Liver (tissue), 3 donors: ENCODE data around the gene ROR1.

Experiments
- EGR1 ChIP-seq, 2 donors: IDR thresholded peaks; 2 replicates each; pipeline ENCODE4 v1.6.1; 2016 to 2018; ENCODE audit warnings: antibody characterized with exemption in 2 of 2, low read depth in 2 of 2
- JUND ChIP-seq, 2 donors: IDR thresholded peaks; 2 replicates each; pipeline ENCODE4 v1.6.1; 2016; ENCODE audit warnings: antibody characterized with exemption in 2 of 2
- SP1 ChIP-seq: IDR thresholded peaks from 2 replicates; pipeline ENCODE4 v1.6.1; 2018; ENCODE audit warnings: antibody characterized with exemption, mild to moderate bottlenecking
- TAF1 ChIP-seq: conservative IDR thresholded peaks from 2 replicates; pipeline ENCODE4 v1.6.1; 2016; ENCODE audit warnings: antibody characterized with exemption, mild to moderate bottlenecking
- TF ChIP-seq, protein P1 (sequence below): fragments of 150-350 bp; IDR thresholded peaks from 2 replicates; pipeline ENCODE4 v1.5.1; 2017; ENCODE audit warnings: improper control_type of control experiment, low read depth, low read length; ENCODE audit not compliant: missing input control
- TF ChIP-seq, protein P2 (sequence below): IDR thresholded peaks from 2 replicates; pipeline ENCODE4 v1.6.1; 2016; ENCODE audit warnings: antibody characterized with exemption, mild to moderate bottlenecking
- TF ChIP-seq, protein P3 (sequence below): IDR thresholded peaks from 2 replicates; pipeline ENCODE4 v1.6.1; 2016; ENCODE audit warnings: antibody characterized with exemption
- TF ChIP-seq, protein P4 (sequence below): IDR thresholded peaks from 2 replicates; pipeline ENCODE4 v1.6.1; 2016; ENCODE audit warnings: antibody characterized with exemption
- donor health status: healthy.
- donor health status: healthy.

DNA sequence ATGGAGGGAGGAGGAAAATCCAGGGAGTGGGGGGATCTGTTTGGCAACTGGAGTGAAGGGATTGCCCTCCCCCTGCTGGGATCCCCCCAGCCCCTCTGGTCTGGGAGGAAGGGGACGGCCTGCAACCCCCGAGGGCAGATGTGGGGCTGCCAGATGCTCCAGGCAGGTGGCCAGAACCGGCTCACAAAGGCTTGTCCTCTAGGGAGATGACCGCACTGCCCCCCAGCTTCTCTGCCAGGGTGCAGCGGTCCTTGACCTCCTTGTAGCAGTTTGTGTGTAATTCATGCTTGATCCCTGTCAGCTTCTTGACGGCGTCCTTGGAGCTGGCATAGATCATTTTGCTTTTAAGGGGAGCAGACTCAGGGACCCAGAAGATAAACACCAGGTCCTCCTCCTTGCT is 69.2 kb downstream of the ROR1 start:
- TF ChIP-seq JUND (IDR thresholded peaks at IDR 0.05) (no peak), EGR1 (IDR thresholded peaks at IDR 0.05; ENCODE audit: low read depth in 2 of 2) (no peak), SP1 (no peak), TAF1 (no peak)
- TF ChIP-seq, protein P1, sequence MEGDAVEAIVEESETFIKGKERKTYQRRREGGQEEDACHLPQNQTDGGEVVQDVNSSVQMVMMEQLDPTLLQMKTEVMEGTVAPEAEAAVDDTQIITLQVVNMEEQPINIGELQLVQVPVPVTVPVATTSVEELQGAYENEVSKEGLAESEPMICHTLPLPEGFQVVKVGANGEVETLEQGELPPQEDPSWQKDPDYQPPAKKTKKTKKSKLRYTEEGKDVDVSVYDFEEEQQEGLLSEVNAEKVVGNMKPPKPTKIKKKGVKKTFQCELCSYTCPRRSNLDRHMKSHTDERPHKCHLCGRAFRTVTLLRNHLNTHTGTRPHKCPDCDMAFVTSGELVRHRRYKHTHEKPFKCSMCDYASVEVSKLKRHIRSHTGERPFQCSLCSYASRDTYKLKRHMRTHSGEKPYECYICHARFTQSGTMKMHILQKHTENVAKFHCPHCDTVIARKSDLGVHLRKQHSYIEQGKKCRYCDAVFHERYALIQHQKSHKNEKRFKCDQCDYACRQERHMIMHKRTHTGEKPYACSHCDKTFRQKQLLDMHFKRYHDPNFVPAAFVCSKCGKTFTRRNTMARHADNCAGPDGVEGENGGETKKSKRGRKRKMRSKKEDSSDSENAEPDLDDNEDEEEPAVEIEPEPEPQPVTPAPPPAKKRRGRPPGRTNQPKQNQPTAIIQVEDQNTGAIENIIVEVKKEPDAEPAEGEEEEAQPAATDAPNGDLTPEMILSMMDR = no peak
- TF ChIP-seq, protein P2, sequence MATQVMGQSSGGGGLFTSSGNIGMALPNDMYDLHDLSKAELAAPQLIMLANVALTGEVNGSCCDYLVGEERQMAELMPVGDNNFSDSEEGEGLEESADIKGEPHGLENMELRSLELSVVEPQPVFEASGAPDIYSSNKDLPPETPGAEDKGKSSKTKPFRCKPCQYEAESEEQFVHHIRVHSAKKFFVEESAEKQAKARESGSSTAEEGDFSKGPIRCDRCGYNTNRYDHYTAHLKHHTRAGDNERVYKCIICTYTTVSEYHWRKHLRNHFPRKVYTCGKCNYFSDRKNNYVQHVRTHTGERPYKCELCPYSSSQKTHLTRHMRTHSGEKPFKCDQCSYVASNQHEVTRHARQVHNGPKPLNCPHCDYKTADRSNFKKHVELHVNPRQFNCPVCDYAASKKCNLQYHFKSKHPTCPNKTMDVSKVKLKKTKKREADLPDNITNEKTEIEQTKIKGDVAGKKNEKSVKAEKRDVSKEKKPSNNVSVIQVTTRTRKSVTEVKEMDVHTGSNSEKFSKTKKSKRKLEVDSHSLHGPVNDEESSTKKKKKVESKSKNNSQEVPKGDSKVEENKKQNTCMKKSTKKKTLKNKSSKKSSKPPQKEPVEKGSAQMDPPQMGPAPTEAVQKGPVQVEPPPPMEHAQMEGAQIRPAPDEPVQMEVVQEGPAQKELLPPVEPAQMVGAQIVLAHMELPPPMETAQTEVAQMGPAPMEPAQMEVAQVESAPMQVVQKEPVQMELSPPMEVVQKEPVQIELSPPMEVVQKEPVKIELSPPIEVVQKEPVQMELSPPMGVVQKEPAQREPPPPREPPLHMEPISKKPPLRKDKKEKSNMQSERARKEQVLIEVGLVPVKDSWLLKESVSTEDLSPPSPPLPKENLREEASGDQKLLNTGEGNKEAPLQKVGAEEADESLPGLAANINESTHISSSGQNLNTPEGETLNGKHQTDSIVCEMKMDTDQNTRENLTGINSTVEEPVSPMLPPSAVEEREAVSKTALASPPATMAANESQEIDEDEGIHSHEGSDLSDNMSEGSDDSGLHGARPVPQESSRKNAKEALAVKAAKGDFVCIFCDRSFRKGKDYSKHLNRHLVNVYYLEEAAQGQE = no peak
- TF ChIP-seq, protein P3, sequence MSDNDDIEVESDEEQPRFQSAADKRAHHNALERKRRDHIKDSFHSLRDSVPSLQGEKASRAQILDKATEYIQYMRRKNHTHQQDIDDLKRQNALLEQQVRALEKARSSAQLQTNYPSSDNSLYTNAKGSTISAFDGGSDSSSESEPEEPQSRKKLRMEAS = no peak
- TF ChIP-seq, protein P4, sequence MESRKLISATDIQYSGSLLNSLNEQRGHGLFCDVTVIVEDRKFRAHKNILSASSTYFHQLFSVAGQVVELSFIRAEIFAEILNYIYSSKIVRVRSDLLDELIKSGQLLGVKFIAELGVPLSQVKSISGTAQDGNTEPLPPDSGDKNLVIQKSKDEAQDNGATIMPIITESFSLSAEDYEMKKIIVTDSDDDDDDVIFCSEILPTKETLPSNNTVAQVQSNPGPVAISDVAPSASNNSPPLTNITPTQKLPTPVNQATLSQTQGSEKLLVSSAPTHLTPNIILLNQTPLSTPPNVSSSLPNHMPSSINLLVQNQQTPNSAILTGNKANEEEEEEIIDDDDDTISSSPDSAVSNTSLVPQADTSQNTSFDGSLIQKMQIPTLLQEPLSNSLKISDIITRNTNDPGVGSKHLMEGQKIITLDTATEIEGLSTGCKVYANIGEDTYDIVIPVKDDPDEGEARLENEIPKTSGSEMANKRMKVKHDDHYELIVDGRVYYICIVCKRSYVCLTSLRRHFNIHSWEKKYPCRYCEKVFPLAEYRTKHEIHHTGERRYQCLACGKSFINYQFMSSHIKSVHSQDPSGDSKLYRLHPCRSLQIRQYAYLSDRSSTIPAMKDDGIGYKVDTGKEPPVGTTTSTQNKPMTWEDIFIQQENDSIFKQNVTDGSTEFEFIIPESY = no peak
